Tibial artery (tissue), 4 donors: ENCODE results near the gene GJA3.

Experiments used
- DNase-seq, 2 donors: peaks; one replicate each; pipeline ENCODE4 v3.0.0-alpha.2; 2019
- H3K27ac ChIP-seq, 2 donors: fragments of 200-600 bp; sonication (generic) in 1 of 2; 1 replicate in 1 of 2; 2 replicates in 1 of 2; pipeline ENCODE4 v1.5.1; 2018 to 2019; ENCODE audit warnings: mild to moderate bottlenecking in 1 of 2
- H3K27me3 ChIP-seq, 2 donors: fragments of 200-600 bp; sonication (generic) in 1 of 2; one replicate each; pipeline versions ENCODE4 v1.5.1 to v1.6.0; 2016 to 2019
- H3K36me3 ChIP-seq, 3 donors: fragments of 200-600 bp; sonication (generic) in 2 of 3; one replicate each; pipeline ENCODE4 v1.5.1; 2016 to 2019; ENCODE audit warnings: mild to moderate bottlenecking in 2 of 3
- H3K4me1 ChIP-seq, 4 donors: fragments of 200-600 bp; sonication (generic) in 2 of 4; 1 replicate in 3 of 4; 2 replicates in 1 of 4; pipeline ENCODE4 v1.5.1; 2016 to 2019
- H3K4me3 ChIP-seq, 2 donors: fragments of 200-600 bp; sonication (generic) in 1 of 2; 1 replicate in 1 of 2; 2 replicates in 1 of 2; pipeline ENCODE4 v1.5.1; 2018 to 2019; ENCODE audit warnings: mild to moderate bottlenecking in 2 of 2
- H3K9me3 ChIP-seq, 3 donors: fragments of 200-600 bp; sonication (generic) in 1 of 3; one replicate each; pipeline ENCODE4 v1.5.1; 2016 to 2019
- intact Hi-C: fragments of 100-400 bp; cut with DNase I; formaldehyde crosslinking; loops from one replicate; pipeline ENCODE4 v1.15.0; 2023; ENCODE audit warnings: low total_unique reads
- TF ChIP-seq, protein P1 (sequence below), 2 experiments: fragments of 200-600 bp in 1 of 2; fragments of 450-650 bp in 1 of 2; IDR thresholded peaks; one replicate each; pipeline ENCODE4 v1.5.1; 2017 to 2019; ENCODE audit warnings: antibody characterized with exemption in 2 of 2, mild to moderate bottlenecking in 1 of 2, moderate library complexity in 1 of 2

The GJA3 gene

DNA sequence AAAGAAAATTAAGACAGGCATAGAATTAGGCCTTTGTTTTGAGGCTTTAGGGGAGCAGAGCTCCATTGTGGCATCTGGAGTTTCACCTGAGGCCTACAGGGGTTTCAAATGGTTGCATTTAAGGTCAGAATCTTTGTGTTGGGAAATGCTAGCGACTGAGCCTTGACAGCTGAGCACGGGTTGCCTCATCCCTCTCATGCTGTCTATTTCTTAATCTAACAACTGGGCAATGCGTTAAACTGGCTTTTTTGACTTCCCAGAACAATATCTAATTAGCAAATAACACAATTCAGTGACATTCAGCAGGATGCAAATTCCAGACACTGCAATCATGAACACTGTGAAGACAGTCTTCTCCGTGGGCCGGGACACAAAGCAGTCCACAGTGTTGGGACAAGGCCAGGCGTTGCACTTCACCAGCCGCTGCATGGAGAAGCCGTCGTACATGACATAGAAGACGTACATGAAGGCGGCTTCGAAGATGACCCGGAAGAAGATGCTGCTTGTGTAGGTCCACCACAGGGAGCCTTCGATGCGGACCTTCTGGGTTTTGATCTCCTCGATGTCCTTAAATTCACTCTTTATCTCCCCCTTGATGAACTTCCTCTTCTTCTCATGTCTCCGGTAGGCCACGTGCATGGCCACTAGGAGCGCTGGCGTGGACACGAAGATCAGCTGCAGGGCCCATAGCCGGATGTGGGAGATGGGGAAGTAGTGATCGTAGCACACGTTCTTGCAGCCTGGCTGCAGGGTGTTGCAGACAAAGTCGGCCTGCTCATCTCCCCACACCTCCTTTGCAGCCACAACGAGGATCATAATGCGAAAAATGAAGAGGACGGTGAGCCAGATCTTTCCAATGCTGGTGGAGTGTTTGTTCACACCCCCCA lies 28.1 kb upstream of the GJA3 start:
- peaks cover 14 to 64% of the 10 kb centered on the region in 2 donors for H3K27me3 ChIP-seq
- no peaks in the 10 kb centered on the region for H3K9me3 ChIP-seq
- H3K27ac ChIP-seq, result no peak overlapping the region
- no peak overlapping the region for H3K4me3 ChIP-seq
- intact Hi-C loops, result no loop called here
- no peaks in the 10 kb centered on the region for H3K36me3 ChIP-seq
- no peak for DNase-seq
- peaks cover 0 to 24% (median 19%) of the 10 kb centered on the region in 4 donors for H3K4me1 ChIP-seq
- TF ChIP-seq, protein P1, sequence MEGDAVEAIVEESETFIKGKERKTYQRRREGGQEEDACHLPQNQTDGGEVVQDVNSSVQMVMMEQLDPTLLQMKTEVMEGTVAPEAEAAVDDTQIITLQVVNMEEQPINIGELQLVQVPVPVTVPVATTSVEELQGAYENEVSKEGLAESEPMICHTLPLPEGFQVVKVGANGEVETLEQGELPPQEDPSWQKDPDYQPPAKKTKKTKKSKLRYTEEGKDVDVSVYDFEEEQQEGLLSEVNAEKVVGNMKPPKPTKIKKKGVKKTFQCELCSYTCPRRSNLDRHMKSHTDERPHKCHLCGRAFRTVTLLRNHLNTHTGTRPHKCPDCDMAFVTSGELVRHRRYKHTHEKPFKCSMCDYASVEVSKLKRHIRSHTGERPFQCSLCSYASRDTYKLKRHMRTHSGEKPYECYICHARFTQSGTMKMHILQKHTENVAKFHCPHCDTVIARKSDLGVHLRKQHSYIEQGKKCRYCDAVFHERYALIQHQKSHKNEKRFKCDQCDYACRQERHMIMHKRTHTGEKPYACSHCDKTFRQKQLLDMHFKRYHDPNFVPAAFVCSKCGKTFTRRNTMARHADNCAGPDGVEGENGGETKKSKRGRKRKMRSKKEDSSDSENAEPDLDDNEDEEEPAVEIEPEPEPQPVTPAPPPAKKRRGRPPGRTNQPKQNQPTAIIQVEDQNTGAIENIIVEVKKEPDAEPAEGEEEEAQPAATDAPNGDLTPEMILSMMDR (IDR thresholded peaks at IDR 0.05), result no peak

DNA sequence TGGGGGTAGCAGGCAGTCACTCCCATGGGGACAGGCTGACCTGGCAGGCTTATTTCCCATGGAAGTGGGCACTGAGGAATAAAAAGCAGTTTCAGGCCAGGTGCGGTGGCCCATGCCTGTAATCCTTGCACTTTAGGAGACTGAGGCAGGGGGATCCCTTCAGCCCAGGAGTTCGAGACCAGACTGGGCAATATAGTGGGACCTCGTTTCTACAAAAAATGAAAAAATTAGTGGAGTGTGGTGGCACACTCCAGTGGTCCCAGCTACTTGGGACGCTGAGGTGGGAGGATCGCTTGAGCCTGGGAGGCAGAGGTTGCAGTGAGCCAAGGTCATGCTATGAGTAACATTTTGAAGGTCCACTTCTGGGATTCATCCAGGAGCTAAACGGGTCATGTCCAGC lies 25.9 kb upstream of the GJA3 start:
- TF ChIP-seq, protein P1 (IDR thresholded peaks at IDR 0.05), result no peak
- H3K4me3 ChIP-seq, result no peak overlapping the region

DNA sequence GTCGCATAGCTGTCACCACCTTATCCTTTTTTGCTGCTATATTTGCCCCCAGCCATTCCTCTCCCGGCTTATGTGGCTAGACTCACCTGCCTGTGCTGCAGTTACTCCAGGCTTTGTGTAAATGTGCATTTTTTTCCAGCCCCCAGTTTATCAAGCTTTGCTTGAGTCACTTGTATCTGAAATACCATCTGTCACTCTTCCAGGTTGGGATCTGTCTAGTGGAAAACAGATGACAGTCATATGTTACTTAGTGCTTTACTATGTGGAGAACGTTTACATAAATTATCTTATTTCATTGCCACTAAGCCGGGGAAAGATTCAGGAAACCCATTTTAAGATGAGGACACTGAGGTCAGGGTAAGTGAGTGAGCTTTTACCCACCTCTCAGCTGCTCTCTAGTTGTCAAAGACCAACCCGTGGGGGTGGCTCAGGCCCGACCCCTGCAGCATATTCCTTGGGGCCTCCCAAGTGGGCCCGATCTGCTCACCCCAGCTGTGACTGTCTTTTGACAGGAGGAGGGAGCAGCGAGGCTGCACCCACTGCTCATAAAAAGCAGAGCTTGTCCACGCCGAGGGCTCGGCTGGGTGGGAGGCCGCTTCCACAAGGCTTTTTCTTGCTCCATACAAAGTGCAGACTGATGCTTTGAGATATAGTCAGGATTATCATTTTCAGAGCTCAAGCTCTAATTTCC lies 24.7 kb upstream of the GJA3 start:
- peaks cover 0 to 43% of the 10 kb centered on the region in 2 donors for H3K27me3 ChIP-seq
- no peak overlapping the region for H3K4me3 ChIP-seq
- DNase-seq, result no peak
- TF ChIP-seq, protein P1 (IDR thresholded peaks at IDR 0.05), result no peak
- intact Hi-C loops, result no loop called here
- H3K36me3 ChIP-seq, result no peaks in the 10 kb centered on the region
- H3K27ac ChIP-seq, result no peak overlapping the region
- H3K4me1 ChIP-seq, result no peaks in the 10 kb centered on the region
- H3K9me3 ChIP-seq, result no peaks in the 10 kb centered on the region

More for the DNA sequence above, 25.9 kb upstream of the GJA3 start:
- Histone ChIP-seq H3K36me3 (no peaks in the 10 kb centered on the region), H3K4me1 (peaks cover 0 to 2% (median under 1%) of the 10 kb centered on the region in 4 donors), H3K9me3 (no peaks in the 10 kb centered on the region), H3K27ac (no peak overlapping the region), H3K27me3 (peaks cover 0 to 43% of the 10 kb centered on the region in 2 donors)
- no peak for DNase-seq
- intact Hi-C loops, result no loop called here

DNA sequence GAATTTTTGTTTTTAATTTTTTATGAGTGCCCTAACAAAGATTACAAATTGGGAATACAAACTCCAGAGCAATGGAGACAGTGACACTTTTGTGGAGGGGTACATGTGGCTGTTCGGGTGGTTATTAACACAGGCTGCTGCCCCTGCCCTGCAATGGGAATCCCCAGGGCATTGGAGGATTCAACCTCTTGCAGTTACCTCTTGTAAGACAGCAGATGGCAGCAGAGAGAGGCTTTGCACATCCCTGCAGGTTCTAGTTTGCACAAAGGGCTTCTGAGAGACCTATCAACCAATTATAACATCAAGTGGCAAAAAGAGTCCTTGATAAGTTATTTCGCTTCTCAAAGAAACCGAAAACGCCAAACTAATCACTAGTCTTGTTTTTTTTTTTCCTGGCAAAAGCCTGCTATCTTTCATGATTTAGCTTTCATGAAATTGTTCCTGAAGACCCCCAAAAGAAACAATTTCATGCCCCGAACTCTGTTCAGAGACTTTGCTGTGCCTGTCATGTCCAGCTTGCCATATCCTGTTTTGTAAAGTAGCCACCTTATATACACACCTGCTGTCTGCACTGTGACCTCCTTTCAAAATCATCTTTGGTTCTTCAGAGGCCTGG lies 21.5 kb upstream of the GJA3 start:
- Histone ChIP-seq H3K27me3 (peaks cover 0 to 66% of the 10 kb centered on the region in 2 donors), H3K4me3 (no peak overlapping the region), H3K27ac (no peak overlapping the region), H3K9me3 (no peaks in the 10 kb centered on the region), H3K36me3 (no peaks in the 10 kb centered on the region), H3K4me1 (peaks cover 0 to 4% (median 0%) of the 10 kb centered on the region in 4 donors)
- TF ChIP-seq, protein P1 (IDR thresholded peaks at IDR 0.05), result peak; percentile 59 to 80
- intact Hi-C loops, result no loop called here
- no peak for DNase-seq

DNA sequence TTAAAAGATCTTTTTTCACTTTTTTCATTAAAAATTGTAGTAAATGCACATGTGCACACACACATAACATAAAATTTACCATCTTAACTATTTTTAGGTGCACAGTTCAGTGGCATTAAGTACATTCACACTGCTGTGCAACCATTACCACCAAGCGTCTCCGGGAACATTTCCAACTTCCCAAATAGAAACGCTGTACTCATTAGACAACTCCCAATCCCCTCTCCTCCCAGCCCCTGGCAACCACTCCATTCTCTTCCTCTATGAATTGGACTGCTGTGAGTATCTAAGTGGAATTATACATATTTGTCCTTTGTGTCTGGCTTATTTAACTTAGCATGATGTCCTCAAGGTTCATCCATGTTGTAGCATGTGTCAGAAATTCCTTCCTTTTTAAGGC lies 20.3 kb upstream of the GJA3 start:
- H3K9me3 ChIP-seq, result no peaks in the 10 kb centered on the region

More for the DNA sequence above, 20.3 kb upstream of the GJA3 start:
- H3K36me3 ChIP-seq, result no peaks in the 10 kb centered on the region
- no peak overlapping the region for H3K27ac ChIP-seq
- H3K4me3 ChIP-seq, result no peak overlapping the region
- TF ChIP-seq, protein P1 (IDR thresholded peaks at IDR 0.05), result no peak
- peaks cover 0 to 70% of the 10 kb centered on the region in 2 donors for H3K27me3 ChIP-seq
- intact Hi-C loops, result no loop called here
- peaks cover 0 to 8% (median 0%) of the 10 kb centered on the region in 4 donors for H3K4me1 ChIP-seq
- no peak for DNase-seq
